Panc1 (cell line): ENCODE results near the gene ATP8B2. TPM values are rescaled to one million over a fixed set of nuclear protein-coding genes. Genes with fewer than 3 reads are reported as not detected.

Experiments
- ATAC-seq: fragments of 200-7000 bp; cut with Tn5 transposase; 2 replicates; pipeline ENCODE4 v1.9.1; 2020; ENCODE audit warnings: mild to moderate bottlenecking, moderate library complexity
- BruUV-seq: library from RNA; stranded (reverse); fragments of 400-500 nt; replicated peaks from 2 replicates; lab custom pipeline; 2021; lab: Mats Ljungman, UMichigan
- CTCF ChIA-PET: fragments of 300-600 bp; sonication (Branson Sonifier 250); formaldehyde crosslinking; loops from one replicate; lab custom pipeline; 2022; ENCODE audit warnings: antibody characterized with exemption; lab: Charles Lee
- POLR2A ChIA-PET: fragments of 300-600 bp; sonication (Branson Sonifier 250); formaldehyde crosslinking; loops from one replicate; lab custom pipeline; 2022; ENCODE audit warnings: antibody characterized with exemption; lab: Charles Lee
- DNase-seq: peaks from one replicate; pipeline ENCODE4 v3.0.0-alpha.2; 2010; ENCODE audit warnings: low read depth, low spot score
- H3K27ac ChIP-seq: 2 replicates; pipeline ENCODE4 v1.5.1; 2011; ENCODE audit warnings: mild to moderate bottlenecking, low read length, inconsistent platforms
- H3K27me3 ChIP-seq: fragments of 200-500 bp; sonication (Bioruptor generic); 2 replicates; pipeline ENCODE4 v1.6.0; 2014; ENCODE audit warnings: low read length, inconsistent platforms; ENCODE audit not compliant: control insufficient read depth, insufficient read depth
- H3K36me3 ChIP-seq: fragments of 200-500 bp; sonication (Bioruptor generic); 2 replicates; pipeline ENCODE4 v1.5.1; 2014; ENCODE audit warnings: inconsistent platforms, mild to moderate bottlenecking, low read length, moderate library complexity; ENCODE audit not compliant: control insufficient read depth, insufficient read depth
- H3K4me1 ChIP-seq: 2 replicates; pipeline ENCODE4 v1.5.1; 2011; ENCODE audit warnings: inconsistent platforms, mild to moderate bottlenecking, low read length, moderate library complexity; ENCODE audit not compliant: control insufficient read depth, insufficient read depth
- H3K4me3 ChIP-seq, 2 experiments: 2 replicates each; pipeline ENCODE4 v1.5.1; 2011 to 2012; ENCODE audit warnings: low read depth in 2 of 2, low read length in 2 of 2, mild to moderate bottlenecking in 2 of 2, inconsistent platforms in 1 of 2, moderate library complexity in 1 of 2
- H3K9me3 ChIP-seq: fragments of 200-500 bp; sonication (Bioruptor generic); 2 replicates; pipeline ENCODE4 v1.5.1; 2014; ENCODE audit warnings: low read depth, mild to moderate bottlenecking, inconsistent platforms, low read length, moderate library complexity; ENCODE audit not compliant: control insufficient read depth, insufficient read depth
- POLR2AphosphoS5 ChIP-seq: IDR thresholded peaks from 2 replicates; pipeline ENCODE4 v1.6.1; 2012; ENCODE audit warnings: mild to moderate bottlenecking, low read depth, low read length, moderate library complexity
- SIN3A ChIP-seq: IDR thresholded peaks from 2 replicates; pipeline ENCODE4 v1.6.1; 2012; ENCODE audit warnings: low read depth, mild to moderate bottlenecking, low read length, moderate library complexity, borderline replicate concordance; ENCODE audit not compliant: insufficient read depth
- TCF7L2 ChIP-seq: IDR thresholded peaks from 2 replicates; pipeline ENCODE4 v1.6.1; 2011; ENCODE audit warnings: mild to moderate bottlenecking, low read depth, low read length, inconsistent platforms
- in situ Hi-C: cut with HindIII; loops from 2 replicates; pipeline ENCODE4 v1.10.0; 2016; ENCODE audit warnings: low sequenced_read_pairs, low pct_unique_long_range_greater_than_20kb
- intact Hi-C: fragments of 100-400 bp; cut with micrococcal nuclease; formaldehyde crosslinking; loops from one replicate; pipeline ENCODE4 v1.10.0; 2022; ENCODE audit not compliant: unreplicated experiment
- total RNA-seq: library from RNA; stranded (reverse); gene quantifications from one replicate; pipeline ENCODE4 v1.2.1, GENCODE V29; 2021; ENCODE audit not compliant: unreplicated experiment
- TF ChIP-seq, protein P1 (sequence below), 2 experiments: IDR thresholded peaks; 2 replicates each; pipeline ENCODE4 v1.6.1; 2011 to 2012; ENCODE audit warnings: low read depth in 2 of 2, control low read depth in 1 of 2, low read length in 1 of 2, mild to moderate bottlenecking in 1 of 2, moderate library complexity in 1 of 2; ENCODE audit not compliant: insufficient read depth in 1 of 2
- TF ChIP-seq, protein P2 (sequence below): fragments of 450-650 bp; IDR thresholded peaks from 2 replicates; pipeline ENCODE4 v1.5.1; 2017; ENCODE audit warnings: mild to moderate bottlenecking

Gene ATP8B2
- total RNA-seq, 1 experiment from 2014 or later = 14.7 TPM

DNA sequence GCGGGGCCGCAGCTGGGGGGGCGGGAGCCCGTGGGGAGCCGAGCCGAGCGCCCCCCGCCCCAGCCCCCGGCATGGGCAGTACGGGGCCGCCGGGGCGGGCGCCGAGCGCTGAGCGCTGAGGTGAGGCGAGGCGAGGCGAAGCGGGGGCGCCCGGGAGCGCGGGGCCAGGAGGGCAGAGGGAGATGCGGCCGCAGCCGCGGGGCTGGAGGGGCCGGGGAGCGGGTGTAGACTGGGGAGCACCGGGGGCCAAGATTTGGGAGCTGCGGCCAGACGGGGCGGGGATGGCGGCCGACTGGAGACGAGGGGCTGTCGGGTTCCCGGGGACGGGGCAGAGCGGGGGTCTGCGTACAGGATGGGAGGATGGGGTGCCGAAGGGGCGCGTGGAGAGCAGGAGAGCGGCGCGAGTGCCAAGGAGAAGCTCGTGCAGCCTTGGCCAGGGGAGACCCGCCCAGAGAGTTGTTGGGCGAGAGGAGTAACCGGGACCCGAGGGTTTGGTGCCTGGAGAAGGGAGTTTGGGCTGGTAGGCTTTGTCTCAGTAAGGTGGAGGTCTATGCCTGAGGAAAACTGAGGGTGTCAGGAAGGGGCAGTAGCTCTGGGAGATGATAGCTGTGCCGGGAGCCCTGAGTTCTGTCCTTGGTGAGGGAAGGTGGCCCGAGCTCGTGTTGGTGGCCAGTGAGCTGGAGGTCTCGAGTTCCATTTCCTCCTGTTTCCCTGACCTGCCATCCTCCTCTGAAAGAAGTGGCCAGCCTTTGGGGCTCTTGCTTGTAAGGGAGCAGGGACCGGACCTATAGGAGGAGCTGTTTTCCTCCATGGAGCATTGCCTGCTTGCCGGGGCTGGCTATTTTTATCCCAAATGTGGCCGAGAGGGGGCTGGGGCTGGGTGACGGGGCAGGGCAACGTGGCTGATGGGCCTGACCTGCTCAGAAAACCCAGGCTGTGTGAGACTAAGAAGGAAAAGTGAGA, 539 bp downstream of the ATP8B2 start:
- Histone ChIP-seq H3K4me3 (peak overlapping the region; percentile 59 to 83), H3K27ac (peak overlapping the region; percentile 69)

DNA sequence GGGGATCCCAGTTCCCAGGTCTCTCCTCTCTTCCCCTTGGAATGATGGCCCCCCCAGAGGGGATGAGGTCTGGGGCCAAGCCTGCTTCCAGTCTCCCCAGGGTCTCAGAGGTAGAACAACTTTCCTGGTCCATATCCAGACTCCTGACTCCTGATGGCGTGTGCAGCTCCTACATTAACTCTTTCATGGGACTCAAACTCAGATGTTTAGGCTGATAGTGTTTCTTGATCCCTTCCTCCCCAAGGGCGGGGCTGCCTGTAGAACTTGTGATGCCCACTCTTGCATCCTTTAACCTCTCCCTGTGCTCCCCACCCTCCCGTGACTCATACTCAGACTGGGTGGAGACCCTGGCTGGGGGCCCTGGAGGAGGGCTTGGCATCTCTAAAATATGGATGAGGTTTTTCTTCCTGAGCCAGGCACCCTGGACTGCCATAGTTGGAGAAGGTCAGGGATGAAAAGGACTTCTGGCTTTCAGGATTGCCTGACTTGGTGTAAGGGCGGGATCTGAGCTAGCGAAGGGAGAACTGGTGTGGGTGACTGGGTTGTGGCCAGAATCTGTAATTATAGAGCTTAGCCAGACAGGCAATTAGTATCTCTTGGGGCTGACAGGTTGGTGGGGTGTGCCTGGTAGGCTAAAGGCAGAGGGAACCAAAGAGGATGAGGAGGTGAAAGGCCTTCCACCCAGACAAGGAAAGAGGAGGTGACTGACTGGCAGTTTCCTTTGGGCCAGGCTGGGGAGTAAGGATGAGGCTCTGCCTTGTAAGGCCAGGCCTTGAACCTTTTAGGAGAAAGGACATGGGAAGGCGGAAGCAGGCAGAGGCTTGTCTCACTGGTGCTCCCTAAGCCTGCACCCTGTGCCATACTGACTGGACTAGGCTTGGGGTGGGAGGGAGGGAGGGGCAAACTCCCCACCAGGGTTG, 1.5 kb downstream of the ATP8B2 start:
- Histone ChIP-seq H3K27me3 (no peaks in the 10 kb centered on the region), H3K36me3 (no peaks in the 10 kb centered on the region), H3K4me1 (peaks cover 16% of the 10 kb centered on the region), H3K4me3 (peak overlapping the region; percentile 59 to 83), H3K9me3 (no peaks in the 10 kb centered on the region), H3K27ac (peak overlapping the region; percentile 69)
- no TSS peak for BruUV-seq
- TF ChIP-seq, protein P1, sequence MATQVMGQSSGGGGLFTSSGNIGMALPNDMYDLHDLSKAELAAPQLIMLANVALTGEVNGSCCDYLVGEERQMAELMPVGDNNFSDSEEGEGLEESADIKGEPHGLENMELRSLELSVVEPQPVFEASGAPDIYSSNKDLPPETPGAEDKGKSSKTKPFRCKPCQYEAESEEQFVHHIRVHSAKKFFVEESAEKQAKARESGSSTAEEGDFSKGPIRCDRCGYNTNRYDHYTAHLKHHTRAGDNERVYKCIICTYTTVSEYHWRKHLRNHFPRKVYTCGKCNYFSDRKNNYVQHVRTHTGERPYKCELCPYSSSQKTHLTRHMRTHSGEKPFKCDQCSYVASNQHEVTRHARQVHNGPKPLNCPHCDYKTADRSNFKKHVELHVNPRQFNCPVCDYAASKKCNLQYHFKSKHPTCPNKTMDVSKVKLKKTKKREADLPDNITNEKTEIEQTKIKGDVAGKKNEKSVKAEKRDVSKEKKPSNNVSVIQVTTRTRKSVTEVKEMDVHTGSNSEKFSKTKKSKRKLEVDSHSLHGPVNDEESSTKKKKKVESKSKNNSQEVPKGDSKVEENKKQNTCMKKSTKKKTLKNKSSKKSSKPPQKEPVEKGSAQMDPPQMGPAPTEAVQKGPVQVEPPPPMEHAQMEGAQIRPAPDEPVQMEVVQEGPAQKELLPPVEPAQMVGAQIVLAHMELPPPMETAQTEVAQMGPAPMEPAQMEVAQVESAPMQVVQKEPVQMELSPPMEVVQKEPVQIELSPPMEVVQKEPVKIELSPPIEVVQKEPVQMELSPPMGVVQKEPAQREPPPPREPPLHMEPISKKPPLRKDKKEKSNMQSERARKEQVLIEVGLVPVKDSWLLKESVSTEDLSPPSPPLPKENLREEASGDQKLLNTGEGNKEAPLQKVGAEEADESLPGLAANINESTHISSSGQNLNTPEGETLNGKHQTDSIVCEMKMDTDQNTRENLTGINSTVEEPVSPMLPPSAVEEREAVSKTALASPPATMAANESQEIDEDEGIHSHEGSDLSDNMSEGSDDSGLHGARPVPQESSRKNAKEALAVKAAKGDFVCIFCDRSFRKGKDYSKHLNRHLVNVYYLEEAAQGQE (IDR thresholded peaks at IDR 0.05; ENCODE audit: insufficient read depth in 1 of 2, low read depth in 2 of 2, low read length in 1 of 2) = no peak
- no peak for TF ChIP-seq TCF7L2
- TF ChIP-seq, protein P2, sequence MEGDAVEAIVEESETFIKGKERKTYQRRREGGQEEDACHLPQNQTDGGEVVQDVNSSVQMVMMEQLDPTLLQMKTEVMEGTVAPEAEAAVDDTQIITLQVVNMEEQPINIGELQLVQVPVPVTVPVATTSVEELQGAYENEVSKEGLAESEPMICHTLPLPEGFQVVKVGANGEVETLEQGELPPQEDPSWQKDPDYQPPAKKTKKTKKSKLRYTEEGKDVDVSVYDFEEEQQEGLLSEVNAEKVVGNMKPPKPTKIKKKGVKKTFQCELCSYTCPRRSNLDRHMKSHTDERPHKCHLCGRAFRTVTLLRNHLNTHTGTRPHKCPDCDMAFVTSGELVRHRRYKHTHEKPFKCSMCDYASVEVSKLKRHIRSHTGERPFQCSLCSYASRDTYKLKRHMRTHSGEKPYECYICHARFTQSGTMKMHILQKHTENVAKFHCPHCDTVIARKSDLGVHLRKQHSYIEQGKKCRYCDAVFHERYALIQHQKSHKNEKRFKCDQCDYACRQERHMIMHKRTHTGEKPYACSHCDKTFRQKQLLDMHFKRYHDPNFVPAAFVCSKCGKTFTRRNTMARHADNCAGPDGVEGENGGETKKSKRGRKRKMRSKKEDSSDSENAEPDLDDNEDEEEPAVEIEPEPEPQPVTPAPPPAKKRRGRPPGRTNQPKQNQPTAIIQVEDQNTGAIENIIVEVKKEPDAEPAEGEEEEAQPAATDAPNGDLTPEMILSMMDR = peak; percentile 41
- DNase-seq = no peak
- no peak for ATAC-seq
- intact Hi-C loops (no loop called here), in situ Hi-C loops (no loop called here)
- ChIA-PET CTCF (interaction anchor here (0.6 to 2.0 kb wide), 3 partner anchors 9 to 1254 kb away, joined by 3 to 20 read pairs (median 7); no protein-coding TSS in a partner anchor), POLR2A (no interaction called here)

More for the DNA sequence above, 539 bp downstream of the ATP8B2 start:
- no peaks in the 10 kb centered on the region for H3K27me3 ChIP-seq
- DNase-seq = no peak
- peak; percentile 61; the same call in 1 of the 2 replicates for TF ChIP-seq SIN3A
- no peak for TF ChIP-seq TCF7L2
- TF ChIP-seq POLR2AphosphoS5 = no peak
- TF ChIP-seq, protein P2 = peak; percentile 79
- TF ChIP-seq, protein P1 (IDR thresholded peaks at IDR 0.05; ENCODE audit: insufficient read depth in 1 of 2, low read depth in 2 of 2, low read length in 1 of 2) = no peak
- H3K36me3 ChIP-seq = no peaks in the 10 kb centered on the region
- peak; percentile 70 for ATAC-seq
- in situ Hi-C loops (no loop called here), intact Hi-C loops (no loop called here)
- POLR2A ChIA-PET = no interaction called here
- H3K9me3 ChIP-seq = no peaks in the 10 kb centered on the region
- BruUV-seq = TSS peak; percentile 74
- CTCF ChIA-PET = interaction anchor here (0.6 to 2.0 kb wide), 7 partner anchors 10 to 1255 kb away, joined by 3 to 20 read pairs (median 6); no protein-coding TSS in a partner anchor
- peaks cover 16% of the 10 kb centered on the region for H3K4me1 ChIP-seq
